HG02840 (cell line): ENCODE measurements around the gene BBOF1.

ENCODE experiments used
- ATAC-seq: cut with Tn5 transposase; IDR thresholded peaks from one replicate; pipeline ENCODE4 v1.9.1; 2021; ENCODE audit warnings: mild to moderate bottlenecking, moderate library complexity, moderate number of reproducible peaks; ENCODE audit not compliant: unreplicated experiment, low FRiP score

Gene BBOF1

GRCh38 chr14:74022346-74022745 is 3.2 kb downstream of the BBOF1 start:
- no peak for ATAC-seq

GRCh38 chr14:74029136-74029535 is 10.0 kb downstream of the BBOF1 start:
- no peak for ATAC-seq

GRCh38 chr14:74034572-74034971 is 15.4 kb downstream of the BBOF1 start:
- no peak for ATAC-seq

GRCh38 chr14:74035556-74035955 is 16.4 kb downstream of the BBOF1 start:
- no peak for ATAC-seq

GRCh38 chr14:74038020-74038859 is 19.1 kb downstream of the BBOF1 start:
- ATAC-seq: no peak

GRCh38 chr14:74042296-74042695 is 23.1 kb downstream of the BBOF1 start:
- ATAC-seq: no peak

- no peak for ATAC-seq
Observed at GRCh38 chr14:74045522-74045921, 26.4 kb downstream of the BBOF1 start.

- ATAC-seq: no peak
Observed at GRCh38 chr14:74048281-74048680, 29.1 kb downstream of the BBOF1 start.

GRCh38 chr14:74049876-74050495 is 30.8 kb downstream of the BBOF1 start:
- ATAC-seq: no peak

GRCh38 chr14:74062809-74063150 is 43.6 kb downstream of the BBOF1 start:
- ATAC-seq: no peak

- ATAC-seq: no peak
Observed at GRCh38 chr14:74064426-74064825, 45.3 kb downstream of the BBOF1 start.

- no peak for ATAC-seq
Observed at GRCh38 chr14:74064883-74065282, 45.7 kb downstream of the BBOF1 start.

GRCh38 chr14:74065746-74066575 is 46.8 kb downstream of the BBOF1 start:
- ATAC-seq: no peak

- no peak for ATAC-seq
Observed at GRCh38 chr14:74077401-74077800, 58.3 kb downstream of the BBOF1 start.

- no peak for ATAC-seq
Observed at GRCh38 chr14:74080820-74081460, 61.8 kb downstream of the BBOF1 start.

- no peak for ATAC-seq
Observed at GRCh38 chr14:74081491-74081890, 62.3 kb downstream of the BBOF1 start.

GRCh38 chr14:74083161-74083560 is 64.0 kb downstream of the BBOF1 start:
- no peak for ATAC-seq

GRCh38 chr14:74083784-74084276 is 64.7 kb downstream of the BBOF1 start:
- ATAC-seq: peak; percentile 21

- ATAC-seq: peak; percentile 91
Observed at GRCh38 chr14:74084277-74085046, 65.3 kb downstream of the BBOF1 start, which contains the start of the genes ALDH6A1 and LIN52. Gene ALDH6A1, minus strand, starts transcription at chr14:74084453. Its CDS starts 59 bp downstream, at chr14:74084394. Gene LIN52, plus strand, starts transcription at chr14:74084956. Its CDS starts 19 bp downstream, at chr14:74084975.
